SH-SY5Y (cell line): ENCODE results near the gene ECI2.

Experiments
- GATA2 ChIP-seq: IDR thresholded peaks from 2 replicates; pipeline ENCODE4 v1.6.1; 2011; ENCODE audit warnings: mild to moderate bottlenecking, low read depth, low read length
- GATA3 ChIP-seq: IDR thresholded peaks from 2 replicates; pipeline ENCODE4 v1.6.1; 2011; ENCODE audit warnings: low read depth, mild to moderate bottlenecking, low read length, moderate library complexity

- TF ChIP-seq GATA3 (no peak), GATA2 (no peak)
These were observed 41.5 kb upstream of the ECI2 start for GRCh38 chr6:4176907-4177306.
